ENCODE data around the gene PRKCQ. TPM values are rescaled to one million over a fixed set of nuclear protein-coding genes. Genes with fewer than 3 reads are reported as not detected.

PRKCQ gene
- total and polyA plus RNA-seq, 2 of the 8 experiments (the other 6 are each of a cell fraction or from before 2014, with no cell fraction given): 9.1 to 22.6 TPM

GRCh38 chr10:6404127-6405072, 175.7 kb downstream of the PRKCQ start (continued):
- TF ChIP-seq KDM1A (IDR thresholded peaks at IDR 0.05; ENCODE audit: borderline replicate concordance, low read length) (no peak), BRCA1 (IDR thresholded peaks at IDR 0.05; ENCODE audit: low read depth, low read length) (no peak), HDAC2 (IDR thresholded peaks at IDR 0.05; ENCODE audit: borderline replicate concordance in 1 of 2, low read depth in 2 of 2, low read length in 2 of 2) (no peak), JUND (IDR thresholded peaks at IDR 0.05; ENCODE audit: low read length) (no peak), MAFK (IDR thresholded peaks at IDR 0.05; ENCODE audit: low read depth, low read length) (no peak), EP300 (IDR thresholded peaks at IDR 0.05; ENCODE audit: borderline replicate concordance in 1 of 2, low read depth in 2 of 2, low read length in 2 of 2) (no peak), BCL11A (IDR thresholded peaks at IDR 0.05; ENCODE audit: low read depth in 2 of 2, low read length in 2 of 2) (no peak), BACH1 (IDR thresholded peaks at IDR 0.05; ENCODE audit: low read length) (no peak), PHF8 (conservative IDR thresholded peaks at IDR 0.05; ENCODE audit: low read depth, low read length) (no peak), USF2 (IDR thresholded peaks at IDR 0.05; ENCODE audit: low read length) (no peak), ZNF274 (IDR thresholded peaks at IDR 0.05; ENCODE audit: borderline replicate concordance, extremely low read depth, low read length) (no peak)
